Endothelial cell of umbilical vein (primary cell): Measurements from ENCODE around the gene NT5C1A. TPM values are rescaled to one million over a fixed set of nuclear protein-coding genes. Genes with fewer than 3 reads are reported as not detected.

Source experiments
- BruUV-seq: library from RNA; stranded (reverse); fragments of 400-500 nt; replicated peaks from 2 replicates; lab custom pipeline; 2021; lab: Mats Ljungman, UMichigan
- CTCF ChIA-PET: fragments of 300-600, 350-600 bp; sonication (Branson Sonifier 250); formaldehyde crosslinking; loops from one replicate; lab custom pipeline; 2021; ENCODE audit warnings: antibody characterized with exemption, inconsistent platforms; lab: Charles Lee
- POLR2A ChIA-PET: fragments of 300-600, 350-600 bp; sonication (Branson Sonifier 250); formaldehyde crosslinking; loops from one replicate; lab custom pipeline; 2021; ENCODE audit warnings: antibody characterized with exemption, inconsistent platforms; lab: Charles Lee
- DNase-seq: peaks from one replicate; pipeline ENCODE4 v3.0.0-alpha.2; 2011; ENCODE audit warnings: low read depth, low spot score
- FAIRE-seq: peaks from 2 replicates; lab custom pipeline; 2011; peaks lifted over from hg19 to GRCh38; lab: Jason Lieb, UNC
- H2AFZ ChIP-seq: 2 replicates; pipeline ENCODE4 v1.6.0; 2012; ENCODE audit warnings: low read depth, low read length, control low read depth, inconsistent platforms
- H3K27ac ChIP-seq: 2 replicates; pipeline ENCODE4 v1.5.1; 2011; ENCODE audit warnings: low read depth, mild to moderate bottlenecking, control low read depth, low read length, moderate library complexity; ENCODE audit not compliant: insufficient read depth
- H3K27me3 ChIP-seq, 2 experiments: 2 replicates each; pipeline versions ENCODE4 v1.6.0 to v1.6.1; 2011; ENCODE audit warnings: low read length in 2 of 2, mixed read lengths in 1 of 2; ENCODE audit not compliant: control insufficient read depth in 2 of 2, insufficient read depth in 2 of 2
- H3K36me3 ChIP-seq, 2 experiments: 2 replicates in 1 of 2; 3 replicates in 1 of 2; pipeline ENCODE4 v1.5.1; 2011; ENCODE audit warnings: low read length in 2 of 2, mild to moderate bottlenecking in 1 of 2, moderate library complexity in 1 of 2; ENCODE audit not compliant: control insufficient read depth in 2 of 2, insufficient read depth in 2 of 2; ENCODE audit errors: extremely low read depth in 1 of 2
- H3K4me1 ChIP-seq: 3 replicates; pipeline ENCODE4 v1.5.1; 2011; ENCODE audit warnings: mild to moderate bottlenecking, low read length; ENCODE audit not compliant: control insufficient read depth, insufficient read depth; ENCODE audit errors: extremely low read depth
- H3K4me2 ChIP-seq: 2 replicates; pipeline ENCODE4 v1.6.1; 2011; ENCODE audit warnings: low read length, control low read depth, mixed read lengths; ENCODE audit not compliant: insufficient read depth
- H3K4me3 ChIP-seq, 3 experiments: fragments of 200-600 bp in 1 of 3; sonication (generic), shearing (Covaris generic) in 1 of 3; replicated peaks in 1 of 3; 2 replicates each; pipeline ENCODE4 v1.5.1; 2011 to 2016; ENCODE audit warnings: control low read depth in 3 of 3, low read length in 3 of 3, mild to moderate bottlenecking in 2 of 3, inconsistent platforms in 1 of 3, low read depth in 1 of 3, moderate library complexity in 1 of 3; ENCODE audit not compliant: insufficient read depth in 1 of 3
- H3K79me2 ChIP-seq: 2 replicates; pipeline ENCODE4 v1.6.0; 2012; ENCODE audit warnings: low read length, inconsistent platforms; ENCODE audit not compliant: control insufficient read depth, insufficient read depth
- H3K9ac ChIP-seq: replicated peaks from 2 replicates; pipeline ENCODE3; 2011; ENCODE audit warnings: low read length, control low read depth; ENCODE audit not compliant: insufficient read depth; ENCODE audit errors: extremely low read depth
- H3K9me1 ChIP-seq: replicated peaks from 3 replicates; pipeline ENCODE4 v1.6.0; 2011; ENCODE audit warnings: mild to moderate bottlenecking, low read length; ENCODE audit not compliant: control insufficient read depth, insufficient read depth; ENCODE audit errors: extremely low read depth
- H3K9me3 ChIP-seq: replicated peaks from 2 replicates; pipeline ENCODE4 v1.5.1; 2012; ENCODE audit warnings: low read length, inconsistent platforms; ENCODE audit not compliant: control insufficient read depth, insufficient read depth
- H4K20me1 ChIP-seq: replicated peaks from 2 replicates; pipeline ENCODE3; 2011; ENCODE audit warnings: mild to moderate bottlenecking, low read length; ENCODE audit not compliant: control insufficient read depth, insufficient read depth; ENCODE audit errors: extremely low read depth
- FOS ChIP-seq: IDR thresholded peaks from 2 replicates; pipeline ENCODE4 v1.6.1; 2011; ENCODE audit warnings: mild to moderate bottlenecking, low read length, moderate library complexity, borderline replicate concordance; ENCODE audit not compliant: insufficient read depth
- GATA2 ChIP-seq: IDR thresholded peaks from 2 replicates; pipeline ENCODE4 v1.7.0; 2011; ENCODE audit warnings: low read depth, mild to moderate bottlenecking, moderate library complexity, mixed read lengths, low read length; ENCODE audit not compliant: insufficient read length, insufficient read depth
- JUN ChIP-seq: IDR thresholded peaks from 2 replicates; pipeline ENCODE4 v1.6.1; 2011; ENCODE audit warnings: borderline replicate concordance, low read depth; ENCODE audit not compliant: insufficient read length, insufficient read depth
- MYC ChIP-seq: IDR thresholded peaks from one replicate; pipeline ENCODE4 v1.6.1; 2011; ENCODE audit warnings: mild to moderate bottlenecking, low read depth, low read length
- dilution Hi-C: fragments of 300-500 bp; cut with MboI; formaldehyde crosslinking; loops from one replicate; pipeline ENCODE4 v1.15.0; 2019; ENCODE audit warnings: low sequenced_read_pairs; ENCODE audit not compliant: extremely low pct_ligation_motif_present
- intact Hi-C: fragments of 100-400 bp; cut with micrococcal nuclease; formaldehyde crosslinking; loops from one replicate; pipeline ENCODE4 v1.10.0; 2022
- polyA plus RNA-seq, 4 experiments: library from polyadenylated mRNA; depleted of rRNA in 3 of 4; stranded (reverse) in 3 of 4; unstranded in 1 of 4; fragments of >200 nt; gene quantifications; 2 replicates each; pipeline versions ENCODE4 v1.2.1 to v1.2.3, GENCODE V29; 2011 to 2012; ENCODE audit warnings: missing spikeins in 1 of 4
- total RNA-seq: library from RNA; stranded (reverse); gene quantifications from 2 replicates; pipeline ENCODE4 v1.2.3, GENCODE V29; 2021

NT5C1A gene
- total and polyA plus RNA-seq, 2 donors (not counting 3 experiments of a cell fraction or from before 2014, with no cell fraction given) = not detected

DNA sequence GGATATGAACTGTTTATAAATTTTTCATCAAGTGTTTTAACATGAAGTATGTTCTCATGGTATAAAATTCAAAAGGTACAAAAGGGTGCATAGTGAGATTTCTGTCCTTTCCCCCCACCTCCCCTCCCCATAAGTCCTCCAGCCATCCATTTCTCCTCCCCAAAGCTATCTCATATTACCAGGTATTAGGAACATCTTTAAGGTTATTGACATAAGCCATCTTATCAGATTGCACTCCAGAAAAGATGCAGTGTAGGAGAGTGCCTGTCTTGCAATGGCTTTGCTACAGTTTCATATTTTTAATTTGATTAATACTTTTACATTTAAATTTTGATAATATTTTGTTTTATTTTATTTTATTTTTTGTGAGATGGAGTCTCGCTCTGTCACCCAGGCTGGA, 32.9 kb upstream of the NT5C1A start:
- TF ChIP-seq JUN = no peak
- FAIRE-seq = no peak
- no peaks in the 10 kb centered on the region for H4K20me1 ChIP-seq
- H3K27ac ChIP-seq = no peak overlapping the region
- H2AFZ ChIP-seq = no peak overlapping the region
- ChIA-PET CTCF (interaction anchor here (1.3 to 2.7 kb wide), 4 partner anchors 15 to 99 kb away, joined by 4 to 12 read pairs (median 8); no protein-coding TSS in a partner anchor), POLR2A (no interaction called here)
- no peaks in the 10 kb centered on the region for H3K36me3 ChIP-seq
- no peak for DNase-seq
- no peaks in the 10 kb centered on the region for H3K4me1 ChIP-seq
- intact Hi-C loops = no loop called here
- H3K9ac ChIP-seq = no peak overlapping the region
- dilution Hi-C loops = no loop called here
- no peaks in the 10 kb centered on the region for H3K79me2 ChIP-seq
- H3K27me3 ChIP-seq = peaks cover 21 to 23% of the 10 kb centered on the region in 2 experiments
- H3K4me3 ChIP-seq = no peak overlapping the region
- no peaks in the 10 kb centered on the region for H3K9me1 ChIP-seq
- H3K4me2 ChIP-seq = no peak overlapping the region
- BruUV-seq = no TSS peak
- no peaks in the 10 kb centered on the region for H3K9me3 ChIP-seq

GRCh38 chr1:39701049-39701439, 29.1 kb upstream of the NT5C1A start:
- H3K4me2 ChIP-seq = no peak overlapping the region
- FAIRE-seq = no peak
- BruUV-seq = no TSS peak
- POLR2A ChIA-PET = no interaction called here
- H3K4me1 ChIP-seq = no peaks in the 10 kb centered on the region
- CTCF ChIA-PET = interaction anchor here (0.6 to 1.5 kb wide), 10 partner anchors 10 to 99 kb away, joined by 3 to 9 read pairs (median 5); partner anchors contain the start of gene HPCAL4
- no peaks in the 10 kb centered on the region for H3K9me1 ChIP-seq
- intact Hi-C loops = no loop called here
- H3K4me3 ChIP-seq = no peak overlapping the region
- H3K9ac ChIP-seq = no peak overlapping the region
- no peak for DNase-seq
- no peaks in the 10 kb centered on the region for H3K36me3 ChIP-seq
- no peak overlapping the region for H2AFZ ChIP-seq
- H4K20me1 ChIP-seq = no peaks in the 10 kb centered on the region
- H3K9me3 ChIP-seq = no peaks in the 10 kb centered on the region
- dilution Hi-C loops = no loop called here
- no peak overlapping the region for H3K27ac ChIP-seq
- H3K27me3 ChIP-seq = peaks cover 31 to 39% of the 10 kb centered on the region in 2 experiments
- no peaks in the 10 kb centered on the region for H3K79me2 ChIP-seq
- no peak for TF ChIP-seq FOS
- no peak for TF ChIP-seq GATA2
- no peak for TF ChIP-seq MYC
